GM12878 (cell line): ENCODE measurements around the gene HEATR9. TPM values are rescaled to one million over a fixed set of nuclear protein-coding genes. Genes with fewer than 3 reads are reported as not detected.

Experiments
- ATF3 ChIP-seq: IDR thresholded peaks from 2 replicates; pipeline ENCODE4 v1.6.1; 2011; ENCODE audit warnings: low read depth, mild to moderate bottlenecking, low read length, moderate library complexity, borderline replicate concordance; ENCODE audit errors: extremely low read depth
- E2F4 ChIP-seq: IDR thresholded peaks from 2 replicates; pipeline ENCODE4 v1.6.1; 2012; ENCODE audit warnings: low read depth, low read length, improper control_type of control experiment
- FOXK2 ChIP-seq: fragments of 450-650 bp; IDR thresholded peaks from 2 replicates; pipeline ENCODE4 v1.6.1; 2017; ENCODE audit warnings: mild to moderate bottlenecking, moderate library complexity
- MAX ChIP-seq: IDR thresholded peaks from 2 replicates; pipeline ENCODE4 v1.6.1; 2012; ENCODE audit warnings: low read depth, low read length, improper control_type of control experiment
- MEF2A ChIP-seq: IDR thresholded peaks from 2 replicates; pipeline ENCODE4 v1.6.1; 2011; ENCODE audit warnings: low read depth, mild to moderate bottlenecking, low read length, moderate library complexity; ENCODE audit not compliant: insufficient read depth
- MTA3 ChIP-seq: IDR thresholded peaks from 2 replicates; pipeline ENCODE4 v1.6.1; 2012; ENCODE audit warnings: low read length, inconsistent platforms, borderline replicate concordance
- NR2C1 ChIP-seq: fragments of 450-650 bp; IDR thresholded peaks from 2 replicates; pipeline ENCODE4 v1.6.1; 2017; ENCODE audit warnings: antibody characterized with exemption, mild to moderate bottlenecking, moderate library complexity
- PRDM15 ChIP-seq: fragments of 450-650 bp; formaldehyde crosslinking; IDR thresholded peaks from 2 replicates; pipeline ENCODE4 v1.4.0; 2020; ENCODE audit warnings: mild to moderate bottlenecking, moderate library complexity
- RAD51 ChIP-seq: fragments of 450-650 bp; IDR thresholded peaks from 2 replicates; pipeline ENCODE4 v1.6.1; 2016; ENCODE audit warnings: moderate library complexity, mild to moderate bottlenecking, inconsistent platforms
- TAF1 ChIP-seq: IDR thresholded peaks from 2 replicates; pipeline ENCODE4 v1.6.1; 2011; ENCODE audit warnings: mild to moderate bottlenecking, low read depth, low read length, borderline replicate concordance
- ZNF384 ChIP-seq: IDR thresholded peaks from 2 replicates; pipeline ENCODE4 v1.6.1; 2012; ENCODE audit warnings: low read depth, mild to moderate bottlenecking, low read length, improper control_type of control experiment, borderline replicate concordance
- ZZZ3 ChIP-seq: IDR thresholded peaks from 2 replicates; pipeline ENCODE4 v1.6.1; 2011; ENCODE audit warnings: low read depth; ENCODE audit not compliant: control insufficient read depth, insufficient read length
- polyA plus RNA-seq, 11 experiments: library from polyadenylated mRNA; depleted of rRNA in 4 of 11; unstranded in 6 of 11; stranded (reverse) in 5 of 11; fragments of >200 nt; fragmentation: Nextera tagmentation in 4 of 11; fragmentation: Illumina TruSeq in 1 of 11; extraction: Ambion mirVana in 4 of 11; extraction: Trizol in 1 of 11; gene quantifications; 1 replicate in 1 of 11; 2 replicates in 10 of 11; pipeline versions ENCODE4 v1.2.1 to v1.2.3, GENCODE V29; 2011 to 2016; ENCODE audit warnings: inconsistent platforms in 2 of 11, missing spikeins in 2 of 11, low read depth in 1 of 11
- total RNA-seq, 4 experiments: library from RNA; depleted of rRNA in 3 of 4; stranded (reverse); fragments of >200 nt in 3 of 4; fragmentation: Illumina TruSeq in 1 of 4; extraction: Trizol in 1 of 4; gene quantifications; 2 replicates each; pipeline versions ENCODE4 v1.2.1 to v1.2.3, GENCODE V29; 2013 to 2021

Gene HEATR9
- total and polyA plus RNA-seq, 10 of the 15 experiments (the other 5 are each of a cell fraction or from before 2014, with no cell fraction given): 0.04 to 0.43 (median 0.13) TPM; not detected in 2

GRCh38 chr17:35909408-35909807 is 40.7 kb upstream of the HEATR9 start (continued):
- no peak for TF ChIP-seq PRDM15 (CRISPR knock-in tag)
- TF ChIP-seq RAD51: no peak
- TF ChIP-seq ZNF384: no peak
- TF ChIP-seq TAF1: no peak
- no peak for TF ChIP-seq NR2C1
- TF ChIP-seq FOXK2: no peak
- no peak for TF ChIP-seq MAX
- no peak for TF ChIP-seq E2F4
- TF ChIP-seq MTA3: no peak
- no peak for TF ChIP-seq ZZZ3
- TF ChIP-seq ATF3: no peak
- TF ChIP-seq MEF2A: no peak
